ENCODE results near the gene GTSE1. TPM values are rescaled to one million over a fixed set of nuclear protein-coding genes. Genes with fewer than 3 reads are reported as not detected.
A peak's percentile ranks its signal among the peaks of the same experiment; 100 is the strongest.

The GTSE1 gene
- total and polyA plus RNA-seq, 2 of the 13 experiments (the other 11 are each of a cell fraction or from before 2014, with no cell fraction given) = 10.7 to 13.5 TPM

- TF ChIP-seq ATF4 (CRISPR knock-in tag; IDR thresholded peaks at IDR 0.05) (peak in 1 of 2 experiments; percentile 74; a peak in 2 of 4 replicates), BRCA1 (CRISPR knock-in tag; IDR thresholded peaks at IDR 0.05) (0 out of 2 replicates have a peak, but pooled peaks have one; percentile 30), SIN3B (IDR thresholded peaks at IDR 0.05; ENCODE audit: low read length) (no peak), BORCS8-MEF2B (CRISPR knock-in tag; IDR thresholded peaks at IDR 0.05) (no peak; the same call in 1 of the 2 replicates), GABPA (IDR thresholded peaks at IDR 0.05; ENCODE audit: low read depth, low read length) (no peak), GABPA (CRISPR knock-in tag; IDR thresholded peaks at IDR 0.05; ENCODE audit: low read depth) (peak; percentile 60), EP300 (IDR thresholded peaks at IDR 0.05; ENCODE audit: low read depth in 2 of 2, low read length in 2 of 2) (peak in 1 of 2 experiments; percentile 23; a peak in 1 of 4 replicates), EP300 (CRISPR knock-in tag; IDR thresholded peaks at IDR 0.05; ENCODE audit: borderline replicate concordance) (no peak; the same call in 1 of the 2 replicates), TGIF2 (CRISPR knock-in tag; IDR thresholded peaks at IDR 0.05) (peak; percentile 50; the same call in 1 of the 2 replicates), PAF1 (CRISPR knock-in tag; IDR thresholded peaks at IDR 0.05) (0 out of 2 replicates have a peak, but pooled peaks have one; percentile 45), NR2F6 (IDR thresholded peaks at IDR 0.05) (no peak), NR2F6 (CRISPR knock-in tag; IDR thresholded peaks at IDR 0.05) (0 out of 2 replicates have a peak, but pooled peaks have one; percentile 7), ZMYM4 (CRISPR knock-in tag; IDR thresholded peaks at IDR 0.05) (no peak), IKZF1 (IDR thresholded peaks at IDR 0.05) (no peak), ZNF33A (CRISPR knock-in tag; IDR thresholded peaks at IDR 0.05; ENCODE audit: borderline replicate concordance) (no peak), ZNF121 (CRISPR knock-in tag; IDR thresholded peaks at IDR 0.05) (peak; percentile 86), ZNF784 (CRISPR knock-in tag; IDR thresholded peaks at IDR 0.05; ENCODE audit: borderline replicate concordance) (peak; percentile 69; the same call in 1 of the 2 replicates), ARHGAP35 (CRISPR knock-in tag; IDR thresholded peaks at IDR 0.05; ENCODE audit: borderline replicate concordance) (peak; percentile 63; the same call in 1 of the 2 replicates), FOSL2 (CRISPR knock-in tag; IDR thresholded peaks at IDR 0.05) (peak; percentile 57), SMYD3 (CRISPR knock-in tag; IDR thresholded peaks at IDR 0.05) (0 out of 2 replicates have a peak, but pooled peaks have one; percentile 50), SP5 (CRISPR knock-in tag; IDR thresholded peaks at IDR 0.05; ENCODE audit: borderline replicate concordance, low read depth) (peak; percentile 22; the same call in 1 of the 2 replicates), AGO1 (IDR thresholded peaks at IDR 0.05; ENCODE audit: low read depth, low read length, poor library complexity, severe bottlenecking) (peak; percentile 28), TFDP2 (CRISPR knock-in tag; IDR thresholded peaks at IDR 0.05) (peak; percentile 26; the same call in 1 of the 2 replicates), NFATC3 (CRISPR knock-in tag; IDR thresholded peaks at IDR 0.05) (no peak)
Observed at GRCh38 chr22:46362203-46362933, 65.7 kb downstream of the GTSE1 start (continued).

Data from HepG2 (cell line).